ENCODE results near the gene BEGAIN.

Gene BEGAIN

GRCh38 chr14:100541621-100542560 is 45.3 kb downstream of the BEGAIN start:
- intact Hi-C loops (cut with DNase I) = loop anchor here (10.0 kb wide), 1 partner anchor 83 kb away; no protein-coding TSS in a partner anchor
- DNase-seq = peak in 4 of 10 donors; percentile 20 to 79 (median 68)

- intact Hi-C loops (cut with DNase I) = loop anchor here (10.0 kb wide), 1 partner anchor 84 kb away; no protein-coding TSS in a partner anchor
Observed at GRCh38 chr14:100540926-100541620, 46.1 kb downstream of the BEGAIN start.

GRCh38 chr14:100540141-100540925 is 46.9 kb downstream of the BEGAIN start:
- peak in 6 of 10 donors; percentile 3 to 70 (median 46) for DNase-seq
- intact Hi-C loops (cut with DNase I) = loop anchor here (10.0 kb wide), 1 partner anchor 84 kb away; no protein-coding TSS in a partner anchor

More at GRCh38 chr14:100540926-100541620, 46.1 kb downstream of the BEGAIN start:
- DNase-seq = peak in 4 of 10 donors; percentile 17 to 79 (median 59)

- peak in 5 of 10 donors; percentile 1 to 77 (median 17) for DNase-seq
- intact Hi-C loops (cut with DNase I) = loop anchor here (10.0 kb wide), 1 partner anchor 85 kb away; no protein-coding TSS in a partner anchor
Observed at GRCh38 chr14:100539766-100540140, 47.5 kb downstream of the BEGAIN start.

GRCh38 chr14:100539003-100539660 is 48.1 kb downstream of the BEGAIN start:
- DNase-seq = peak in 6 of 10 donors; percentile 6 to 86 (median 48)
- intact Hi-C loops (cut with DNase I) = no loop called here

GRCh38 chr14:100538351-100539002 is 48.7 kb downstream of the BEGAIN start:
- intact Hi-C loops (cut with DNase I) = no loop called here
- DNase-seq = peak in 5 of 10 donors; percentile 6 to 82 (median 51)

GRCh38 chr14:100537446-100538350 is 49.5 kb downstream of the BEGAIN start:
- peak; percentile 70 to 98 (median 80) for DNase-seq

GRCh38 chr14:100536721-100537445 is 50.3 kb downstream of the BEGAIN start:
- intact Hi-C loops (cut with DNase I) = no loop called here
- DNase-seq = peak; percentile 1 to 81 (median 12)

More at GRCh38 chr14:100537446-100538350, 49.5 kb downstream of the BEGAIN start:
- intact Hi-C loops (cut with DNase I) = no loop called here

GRCh38 chr14:100536121-100536510 is 51.1 kb downstream of the BEGAIN start:
- intact Hi-C loops (cut with DNase I) = no loop called here
- peak in 8 of 10 donors; percentile 0 to 66 (median 10) for DNase-seq

- DNase-seq = peak in 9 of 10 donors; percentile 0 to 78 (median 5)
- intact Hi-C loops (cut with DNase I) = no loop called here
Observed at GRCh38 chr14:100535287-100536120, 51.7 kb downstream of the BEGAIN start.

GRCh38 chr14:100534528-100535286 is 52.5 kb downstream of the BEGAIN start:
- intact Hi-C loops (cut with DNase I) = no loop called here
- peak in 8 of 10 donors; percentile 1 to 69 (median 12) for DNase-seq

- DNase-seq = peak in 8 of 10 donors; percentile 8 to 86 (median 25)
- intact Hi-C loops (cut with DNase I) = no loop called here
Observed at GRCh38 chr14:100533656-100534485, 53.3 kb downstream of the BEGAIN start.

GRCh38 chr14:100532906-100533655 is 54.1 kb downstream of the BEGAIN start:
- intact Hi-C loops (cut with DNase I) = no loop called here
- DNase-seq = peak in 8 of 10 donors; percentile 5 to 83 (median 19)
